Neural cell (in vitro differentiated cells): ENCODE results near the gene SYT6. TPM values are rescaled to one million over a fixed set of nuclear protein-coding genes. Genes with fewer than 3 reads are reported as not detected.

Source experiments
- H2AFZ ChIP-seq: fragments of 200-600, 300-800 bp; sonication (generic), shearing (Covaris generic); 2 replicates; pipeline ENCODE4 v1.6.0; 2014; ENCODE audit warnings: low read depth, mild to moderate bottlenecking, antibody characterized with exemption, low read length, moderate library complexity
- H3F3A ChIP-seq: fragments of 200-600 bp; shearing (Covaris generic); 2 replicates; pipeline ENCODE4 v1.6.1; 2016; ENCODE audit warnings: mild to moderate bottlenecking, moderate library complexity, mixed read lengths, antibody characterized with exemption, low read length; ENCODE audit not compliant: insufficient read depth, poor library complexity, severe bottlenecking
- H3K27ac ChIP-seq: fragments of 200-600, 300-800 bp; sonication (generic), shearing (Covaris generic); 2 replicates; pipeline ENCODE4 v1.5.1; 2014; ENCODE audit warnings: mild to moderate bottlenecking, low read length, moderate library complexity
- H3K27me3 ChIP-seq: fragments of 300-800, 200-600 bp; sonication (generic), shearing (Covaris generic); 2 replicates; pipeline ENCODE4 v1.6.0; 2014; ENCODE audit warnings: mild to moderate bottlenecking, low read depth, low read length, moderate library complexity; ENCODE audit not compliant: insufficient read depth
- H3K36me3 ChIP-seq: fragments of 300-800, 200-600 bp; sonication (generic), shearing (Covaris generic); 2 replicates; pipeline ENCODE4 v1.5.1; 2014; ENCODE audit warnings: mild to moderate bottlenecking, antibody characterized with exemption, low read length, moderate library complexity; ENCODE audit not compliant: insufficient read depth
- H3K4me2 ChIP-seq: fragments of 300-800, 200-600 bp; sonication (generic), shearing (Covaris generic); 2 replicates; pipeline ENCODE4 v1.6.0; 2014; ENCODE audit warnings: mild to moderate bottlenecking, low read length
- H3K4me3 ChIP-seq: fragments of 300-800, 200-600 bp; sonication (generic), shearing (Covaris generic); 2 replicates; pipeline ENCODE4 v1.5.1; 2014; ENCODE audit warnings: mild to moderate bottlenecking, low read length, moderate library complexity
- H3K79me2 ChIP-seq: fragments of 200-600 bp; shearing (Covaris generic); replicated peaks from 2 replicates; pipeline ENCODE4 v1.6.0; 2014; ENCODE audit warnings: mild to moderate bottlenecking, low read length, moderate library complexity; ENCODE audit not compliant: insufficient read depth
- H3K9ac ChIP-seq: fragments of 300-800, 200-600 bp; sonication (generic), shearing (Covaris generic); 2 replicates; pipeline ENCODE4 v1.6.1; 2016; ENCODE audit warnings: mild to moderate bottlenecking, low read length, mixed read lengths
- H3K9me2 ChIP-seq: fragments of 200-600 bp; shearing (Covaris generic); 2 replicates; pipeline ENCODE4 v1.6.1; 2016; ENCODE audit warnings: mild to moderate bottlenecking, low read length, mixed read lengths; ENCODE audit not compliant: insufficient read depth
- H3K9me3 ChIP-seq: fragments of 200-600, 300-800 bp; sonication (generic), shearing (Covaris generic); 2 replicates; pipeline ENCODE4 v1.6.1; 2016; ENCODE audit warnings: mild to moderate bottlenecking, mixed run types, low read length, moderate library complexity, mixed read lengths
- H4K20me1 ChIP-seq: fragments of 200-600 bp; shearing (Covaris generic); 2 replicates; pipeline ENCODE4 v1.6.1; 2016; ENCODE audit warnings: mild to moderate bottlenecking, mixed run types; ENCODE audit not compliant: insufficient read depth
- EP300 ChIP-seq: fragments of 450-650 bp; conservative IDR thresholded peaks from 2 replicates; pipeline ENCODE4 v1.6.1; 2014; ENCODE audit warnings: antibody characterized with exemption, mild to moderate bottlenecking, moderate library complexity; ENCODE audit not compliant: poor library complexity, severe bottlenecking
- EZH2 ChIP-seq: fragments of 200-600, 300-800 bp; shearing (Covaris generic), sonication (generic); IDR thresholded peaks from 2 replicates; pipeline ENCODE4 v1.6.1; 2014; ENCODE audit warnings: antibody characterized with exemption, low read length, borderline replicate concordance, mild to moderate bottlenecking; ENCODE audit not compliant: insufficient read depth, poor library complexity, severe bottlenecking
- MXI1 ChIP-seq: fragments of 450-650 bp; conservative IDR thresholded peaks from 2 replicates; pipeline ENCODE4 v1.6.1; 2014; ENCODE audit warnings: antibody characterized with exemption, mild to moderate bottlenecking; ENCODE audit not compliant: poor library complexity, severe bottlenecking
- POLR2AphosphoS5 ChIP-seq: IDR thresholded peaks from 2 replicates; pipeline ENCODE4 v1.6.1; 2012
- RAD21 ChIP-seq: fragments of 450-650 bp; conservative IDR thresholded peaks from 2 replicates; pipeline ENCODE4 v1.6.1; 2014; ENCODE audit warnings: antibody characterized with exemption, mild to moderate bottlenecking, moderate library complexity
- SMC3 ChIP-seq: fragments of 450-650 bp; conservative IDR thresholded peaks from 2 replicates; pipeline ENCODE4 v1.6.1; 2014; ENCODE audit warnings: antibody characterized with exemption, mild to moderate bottlenecking, moderate library complexity; ENCODE audit not compliant: poor library complexity
- TAF1 ChIP-seq: IDR thresholded peaks from 2 replicates; pipeline ENCODE4 v1.6.1; 2012; ENCODE audit warnings: low read depth
- polyA plus RNA-seq: library from polyadenylated mRNA; depleted of rRNA; stranded (reverse); fragments of >200 nt; gene quantifications from 2 replicates; pipeline ENCODE4 v1.2.3, GENCODE V29; 2014
- TF ChIP-seq, protein P1 (sequence below): fragments of 450-650 bp; IDR thresholded peaks from 2 replicates; pipeline ENCODE4 v1.5.1; 2014; ENCODE audit warnings: antibody characterized with exemption, mild to moderate bottlenecking, moderate library complexity; ENCODE audit not compliant: poor library complexity, severe bottlenecking
- TF ChIP-seq, protein P2 (sequence below): IDR thresholded peaks from 2 replicates; pipeline ENCODE4 v1.6.1; 2012; ENCODE audit warnings: borderline replicate concordance

SYT6 gene
- polyA plus RNA-seq, 1 donor from 2014 or later = 8.1 TPM

DNA sequence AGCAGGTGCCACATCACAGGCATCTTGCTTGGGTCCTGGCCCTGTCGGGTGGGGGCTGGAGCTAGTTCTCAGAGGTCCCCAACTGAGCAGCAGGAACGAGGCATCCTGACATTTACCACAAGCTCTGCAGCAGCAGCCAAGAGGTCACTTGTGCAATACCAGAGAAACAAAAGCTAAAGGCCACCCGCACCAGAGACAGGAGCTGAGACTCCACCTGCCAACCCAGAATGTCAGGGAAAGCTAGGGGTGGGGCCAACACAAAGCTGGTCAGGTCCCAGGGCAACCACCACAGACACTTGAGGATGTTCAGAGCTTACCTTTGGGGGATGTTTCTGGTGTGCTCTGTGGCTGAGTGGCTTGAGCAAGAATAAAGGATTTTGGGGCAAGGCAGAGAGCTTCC is 13.6 kb upstream of the SYT6 start:
- Histone ChIP-seq H4K20me1 (no peaks in the 10 kb centered on the region), H3K27ac (no peak overlapping the region), H3K36me3 (no peaks in the 10 kb centered on the region), H3K9ac (no peak overlapping the region), H3K9me2 (no peaks in the 10 kb centered on the region), H3K4me2 (no peak overlapping the region), H3K9me3 (no peaks in the 10 kb centered on the region), H3K27me3 (no peaks in the 10 kb centered on the region), H2AFZ (no peak overlapping the region), H3F3A (no peaks in the 10 kb centered on the region), H3K79me2 (no peaks in the 10 kb centered on the region), H3K4me3 (no peak overlapping the region)
- TF ChIP-seq EZH2 (no peak), EP300 (no peak), SMC3 (no peak), RAD21 (no peak), TAF1 (no peak), MXI1 (no peak), POLR2AphosphoS5 (no peak)
- TF ChIP-seq, protein P1, sequence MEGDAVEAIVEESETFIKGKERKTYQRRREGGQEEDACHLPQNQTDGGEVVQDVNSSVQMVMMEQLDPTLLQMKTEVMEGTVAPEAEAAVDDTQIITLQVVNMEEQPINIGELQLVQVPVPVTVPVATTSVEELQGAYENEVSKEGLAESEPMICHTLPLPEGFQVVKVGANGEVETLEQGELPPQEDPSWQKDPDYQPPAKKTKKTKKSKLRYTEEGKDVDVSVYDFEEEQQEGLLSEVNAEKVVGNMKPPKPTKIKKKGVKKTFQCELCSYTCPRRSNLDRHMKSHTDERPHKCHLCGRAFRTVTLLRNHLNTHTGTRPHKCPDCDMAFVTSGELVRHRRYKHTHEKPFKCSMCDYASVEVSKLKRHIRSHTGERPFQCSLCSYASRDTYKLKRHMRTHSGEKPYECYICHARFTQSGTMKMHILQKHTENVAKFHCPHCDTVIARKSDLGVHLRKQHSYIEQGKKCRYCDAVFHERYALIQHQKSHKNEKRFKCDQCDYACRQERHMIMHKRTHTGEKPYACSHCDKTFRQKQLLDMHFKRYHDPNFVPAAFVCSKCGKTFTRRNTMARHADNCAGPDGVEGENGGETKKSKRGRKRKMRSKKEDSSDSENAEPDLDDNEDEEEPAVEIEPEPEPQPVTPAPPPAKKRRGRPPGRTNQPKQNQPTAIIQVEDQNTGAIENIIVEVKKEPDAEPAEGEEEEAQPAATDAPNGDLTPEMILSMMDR = no peak
- TF ChIP-seq, protein P2, sequence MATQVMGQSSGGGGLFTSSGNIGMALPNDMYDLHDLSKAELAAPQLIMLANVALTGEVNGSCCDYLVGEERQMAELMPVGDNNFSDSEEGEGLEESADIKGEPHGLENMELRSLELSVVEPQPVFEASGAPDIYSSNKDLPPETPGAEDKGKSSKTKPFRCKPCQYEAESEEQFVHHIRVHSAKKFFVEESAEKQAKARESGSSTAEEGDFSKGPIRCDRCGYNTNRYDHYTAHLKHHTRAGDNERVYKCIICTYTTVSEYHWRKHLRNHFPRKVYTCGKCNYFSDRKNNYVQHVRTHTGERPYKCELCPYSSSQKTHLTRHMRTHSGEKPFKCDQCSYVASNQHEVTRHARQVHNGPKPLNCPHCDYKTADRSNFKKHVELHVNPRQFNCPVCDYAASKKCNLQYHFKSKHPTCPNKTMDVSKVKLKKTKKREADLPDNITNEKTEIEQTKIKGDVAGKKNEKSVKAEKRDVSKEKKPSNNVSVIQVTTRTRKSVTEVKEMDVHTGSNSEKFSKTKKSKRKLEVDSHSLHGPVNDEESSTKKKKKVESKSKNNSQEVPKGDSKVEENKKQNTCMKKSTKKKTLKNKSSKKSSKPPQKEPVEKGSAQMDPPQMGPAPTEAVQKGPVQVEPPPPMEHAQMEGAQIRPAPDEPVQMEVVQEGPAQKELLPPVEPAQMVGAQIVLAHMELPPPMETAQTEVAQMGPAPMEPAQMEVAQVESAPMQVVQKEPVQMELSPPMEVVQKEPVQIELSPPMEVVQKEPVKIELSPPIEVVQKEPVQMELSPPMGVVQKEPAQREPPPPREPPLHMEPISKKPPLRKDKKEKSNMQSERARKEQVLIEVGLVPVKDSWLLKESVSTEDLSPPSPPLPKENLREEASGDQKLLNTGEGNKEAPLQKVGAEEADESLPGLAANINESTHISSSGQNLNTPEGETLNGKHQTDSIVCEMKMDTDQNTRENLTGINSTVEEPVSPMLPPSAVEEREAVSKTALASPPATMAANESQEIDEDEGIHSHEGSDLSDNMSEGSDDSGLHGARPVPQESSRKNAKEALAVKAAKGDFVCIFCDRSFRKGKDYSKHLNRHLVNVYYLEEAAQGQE = no peak

DNA sequence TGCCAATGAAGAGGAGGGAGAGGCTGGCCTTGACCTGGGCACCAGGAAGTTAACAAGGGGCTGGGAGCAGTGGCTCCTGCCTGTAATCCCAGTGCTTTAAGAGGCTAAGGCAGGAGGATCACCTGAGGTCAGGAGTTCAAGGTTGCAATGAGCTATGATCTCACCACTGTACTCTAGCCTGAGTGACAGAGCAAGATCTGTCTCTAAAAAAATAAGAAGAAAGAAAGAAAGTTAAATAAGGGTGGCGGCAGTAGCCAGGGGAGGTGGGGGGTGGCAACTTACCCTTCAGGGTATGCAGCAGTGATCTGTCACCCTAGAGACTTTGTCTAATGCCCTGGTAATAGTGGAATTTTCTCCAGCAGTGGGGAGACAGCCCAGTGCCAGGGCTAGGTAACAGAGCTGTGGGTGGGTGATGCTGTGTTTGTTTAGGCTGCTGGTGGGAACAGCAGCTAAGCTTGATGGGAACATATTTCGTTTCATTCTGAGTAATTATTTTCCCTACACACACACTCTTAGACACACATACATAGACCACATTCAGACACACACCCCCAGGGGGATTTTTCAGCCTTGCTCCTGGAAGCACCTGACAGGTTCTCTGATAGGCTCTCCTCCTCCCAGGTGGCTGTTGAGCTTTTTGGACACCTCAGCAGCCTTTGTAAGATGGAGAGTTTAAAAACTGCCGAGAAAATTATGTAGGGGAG is 11.3 kb upstream of the SYT6 start:
- Histone ChIP-seq H4K20me1 (no peaks in the 10 kb centered on the region), H3F3A (no peaks in the 10 kb centered on the region), H3K27me3 (no peaks in the 10 kb centered on the region), H3K36me3 (no peaks in the 10 kb centered on the region), H3K9ac (no peak overlapping the region), H3K27ac (no peak overlapping the region), H3K79me2 (no peaks in the 10 kb centered on the region), H2AFZ (no peak overlapping the region), H3K4me2 (no peak overlapping the region), H3K9me3 (no peaks in the 10 kb centered on the region), H3K9me2 (no peaks in the 10 kb centered on the region), H3K4me3 (no peak overlapping the region)
- TF ChIP-seq POLR2AphosphoS5 = no peak
- TF ChIP-seq, protein P1 = no peak
- TF ChIP-seq, protein P2 = no peak
- TF ChIP-seq TAF1 = no peak
- no peak for TF ChIP-seq EZH2
- no peak for TF ChIP-seq RAD21
- no peak for TF ChIP-seq SMC3
- no peak for TF ChIP-seq MXI1
- TF ChIP-seq EP300 = no peak
